GM21367 (cell line): ENCODE data around the gene POLR2J2.
"Not testable (repeated sequence)": the region's sequence is repeated elsewhere in the genome, so short reads cannot be mapped to it uniquely, and the experiment has no call there.

Experiments used
- ATAC-seq: cut with Tn5 transposase; IDR thresholded peaks from one replicate; pipeline ENCODE4 v1.9.1; 2021; ENCODE audit not compliant: unreplicated experiment

Gene POLR2J2

DNA sequence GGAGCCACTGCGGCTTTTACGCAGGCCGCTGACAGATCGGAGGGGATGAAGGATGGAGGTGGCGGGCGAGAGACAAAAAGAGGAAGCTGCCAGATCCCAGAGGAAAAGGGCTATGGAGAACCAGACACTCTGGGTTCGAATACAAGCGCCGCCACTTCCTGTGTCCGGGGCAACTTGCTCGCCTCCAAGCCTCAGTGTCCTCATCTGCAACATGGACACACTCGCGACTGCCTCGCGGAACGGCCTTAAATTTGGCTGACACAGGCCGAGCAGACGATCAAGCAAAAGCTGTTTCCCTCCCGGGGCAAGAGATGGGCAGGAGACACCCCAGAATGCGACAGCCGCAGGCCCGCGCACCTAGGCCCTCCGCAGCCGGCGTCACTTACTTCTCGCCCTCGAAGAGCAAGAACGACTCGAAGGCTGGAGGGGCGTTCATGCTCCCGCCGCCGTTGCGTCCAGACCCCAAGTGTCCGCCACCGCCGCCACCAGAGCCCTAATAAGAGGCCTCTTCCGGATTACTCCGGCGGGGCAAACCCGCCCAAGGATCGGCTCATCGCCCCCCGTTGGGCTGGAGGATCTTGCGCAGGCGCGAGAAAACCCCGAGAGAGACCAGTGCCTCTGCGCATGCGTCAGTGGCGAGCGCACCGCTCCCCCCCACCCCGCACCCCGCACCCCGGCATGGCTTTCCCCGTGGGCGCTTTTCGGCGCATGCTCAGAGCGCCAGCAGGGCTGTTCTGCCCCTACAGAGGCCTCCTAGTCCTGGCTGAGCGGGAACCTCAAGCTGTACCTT, at the start of gene POLR2J2:
Gene POLR2J2 (minus strand): TSS at position 498 of the 790 bp plus-strand sequence. CDS start 62 bp downstream, at position 436.
- ATAC-seq, result peak; percentile 50

DNA sequence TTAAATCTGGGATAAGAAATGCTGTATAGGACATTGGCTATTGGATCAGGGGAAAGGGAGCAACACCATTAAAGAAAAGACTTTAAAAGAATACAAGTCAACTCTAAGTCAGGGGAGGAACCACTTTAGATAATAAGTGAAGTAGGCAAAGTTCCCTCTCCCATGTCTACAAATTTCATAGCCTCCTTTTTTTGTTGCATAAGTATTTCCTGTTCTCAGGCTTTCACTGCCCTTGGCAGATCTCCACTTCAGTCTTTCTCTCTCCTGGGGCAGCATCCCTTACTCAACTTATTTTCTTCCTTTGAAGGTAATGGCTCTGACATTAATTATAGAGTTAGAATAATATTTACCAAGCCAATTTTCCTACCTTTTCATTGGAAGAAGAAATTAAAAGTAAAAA, 47.0 kb upstream of the POLR2J2 start:
- not testable (repeated sequence) for ATAC-seq

DNA sequence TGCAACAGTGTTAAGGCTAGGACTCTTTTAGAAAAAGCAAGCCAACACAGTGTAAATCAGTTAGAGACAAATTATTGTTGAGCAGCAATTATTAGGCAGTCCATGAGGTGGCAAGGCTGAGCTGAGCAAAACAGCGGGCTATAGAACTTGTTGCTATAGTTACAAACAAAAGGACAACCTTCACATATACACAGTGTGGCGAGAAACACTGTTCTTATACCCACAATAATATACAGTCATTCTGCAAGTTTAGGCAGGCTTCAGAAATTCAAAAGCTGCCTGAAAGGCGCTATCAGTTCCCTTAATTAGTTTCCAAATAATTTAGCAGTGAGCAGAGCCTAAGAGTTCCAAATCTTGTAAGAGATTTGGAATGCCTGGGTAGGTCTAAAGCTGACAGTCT, 44.3 kb upstream of the POLR2J2 start:
- ATAC-seq, result peak; percentile 36

DNA sequence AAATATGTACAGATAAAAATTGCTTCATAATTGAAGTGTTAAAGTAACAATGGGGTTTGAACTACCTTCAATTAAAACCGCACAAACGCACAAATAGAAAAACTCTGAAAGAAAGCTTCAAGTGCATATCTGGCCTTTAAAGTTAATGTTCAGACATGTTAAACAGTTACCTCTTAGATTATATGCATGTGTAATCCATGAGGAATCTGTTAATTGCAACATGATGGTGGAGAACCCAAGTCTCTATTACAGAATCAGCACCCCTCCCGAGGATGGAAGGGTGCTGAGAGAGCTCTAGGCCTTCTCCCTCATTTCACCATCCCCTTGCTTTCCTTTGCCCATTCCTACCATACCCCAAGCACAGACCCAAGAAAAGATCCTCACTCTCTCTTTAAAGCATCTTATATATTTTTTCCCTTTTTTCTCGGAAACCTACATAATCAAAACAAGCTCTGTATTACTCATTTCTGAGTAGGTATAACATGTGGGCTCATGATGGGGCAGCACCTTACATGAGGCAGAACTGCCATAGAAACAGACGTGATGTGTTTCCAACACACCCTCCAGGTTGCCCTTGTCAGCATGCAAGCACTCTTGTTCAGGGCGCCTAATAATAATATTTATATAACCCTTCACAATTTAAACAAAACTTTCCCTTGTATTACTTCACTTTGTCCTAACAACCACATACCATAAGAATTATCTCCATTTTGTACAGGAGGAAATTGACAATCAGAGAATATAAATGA, 43.5 kb upstream of the POLR2J2 start:
- not testable (repeated sequence) for ATAC-seq

DNA sequence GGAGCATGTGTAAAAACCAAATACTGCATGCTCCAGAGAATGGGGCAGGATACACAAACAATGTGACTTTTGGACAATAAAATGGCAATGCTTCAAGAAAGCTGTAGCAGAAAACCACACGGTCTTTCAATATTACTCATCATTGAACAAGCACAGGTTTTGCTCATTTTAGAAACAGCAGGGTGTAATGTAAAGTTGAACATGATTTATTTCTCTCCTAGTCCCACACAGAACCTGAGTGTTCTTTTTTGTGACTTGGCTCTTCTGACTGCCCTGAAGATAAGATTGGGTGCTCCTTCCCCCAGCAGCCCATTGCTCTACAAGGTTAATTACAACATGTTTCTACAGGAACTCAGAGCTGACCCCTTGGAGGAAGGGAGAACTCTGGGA, 42.2 kb upstream of the POLR2J2 start:
- peak; percentile 62 for ATAC-seq

DNA sequence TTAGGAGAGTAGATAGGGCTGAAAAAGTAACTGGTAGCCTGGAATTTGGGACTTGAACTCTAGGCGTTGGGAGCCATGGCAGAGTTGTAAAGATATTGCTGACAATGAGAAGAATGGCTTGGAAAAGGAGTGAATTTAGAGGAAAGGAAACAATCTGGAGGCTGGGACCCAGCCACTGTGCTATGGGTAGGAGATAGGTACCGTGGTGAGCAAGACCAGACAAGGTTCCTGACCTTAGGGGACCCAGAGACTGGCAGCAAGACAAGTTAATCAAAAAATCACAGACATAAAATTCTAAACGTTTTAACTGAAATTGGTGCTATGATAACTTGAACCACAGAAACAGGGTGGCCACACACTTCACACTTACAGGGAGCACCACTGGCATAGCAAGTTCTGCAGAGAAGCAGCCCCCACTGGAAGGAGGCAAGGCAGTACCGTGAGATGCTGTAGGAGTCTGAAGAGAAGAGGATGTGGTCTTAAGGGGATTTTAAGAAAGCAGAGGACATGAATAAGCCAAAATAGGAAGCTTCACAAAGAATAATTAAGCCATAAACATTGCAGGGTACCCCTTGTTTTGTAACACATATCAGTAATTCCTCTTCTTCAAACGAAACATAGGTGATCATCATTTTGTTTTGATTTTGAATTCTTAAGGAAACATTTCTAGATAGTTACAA, 41.7 kb upstream of the POLR2J2 start:
- ATAC-seq, result peak; percentile 70

DNA sequence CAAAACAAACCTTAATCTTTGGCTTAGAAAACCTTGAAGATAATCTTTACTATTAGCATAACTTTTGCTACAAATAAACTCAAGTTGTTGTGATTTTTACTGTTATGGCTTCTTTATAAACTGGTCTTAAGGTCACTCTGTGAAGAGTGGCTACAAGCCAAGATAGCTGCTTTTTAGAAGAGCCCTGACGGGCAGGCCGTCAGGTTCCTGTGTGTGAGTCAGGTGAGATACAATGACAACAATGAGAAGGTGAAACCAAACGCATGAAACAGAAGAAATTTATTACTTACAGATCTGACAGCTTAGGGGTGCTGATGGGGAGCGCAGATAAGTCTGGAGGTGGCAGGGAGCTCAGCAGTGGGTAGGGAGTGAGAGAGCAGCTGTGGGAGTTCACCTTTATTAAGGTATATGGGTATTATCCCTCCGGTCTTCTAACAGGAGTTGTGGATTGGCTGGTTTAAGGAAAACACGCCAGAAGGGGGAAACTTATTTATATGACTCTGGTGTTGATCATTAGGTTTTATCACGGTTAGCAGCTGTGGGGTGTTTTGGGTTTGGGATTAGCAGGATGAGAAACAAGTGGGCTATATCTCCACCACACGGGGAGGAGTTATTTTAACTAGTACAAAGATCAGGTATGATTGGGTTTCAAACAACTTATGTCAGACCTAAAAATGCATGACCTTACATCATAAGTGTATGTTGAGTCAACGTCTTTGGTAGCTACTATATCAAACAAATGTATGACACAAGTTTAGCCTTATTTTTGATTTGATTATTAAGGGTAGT, 27.7 kb upstream of the POLR2J2 start:
- not testable (repeated sequence) for ATAC-seq

DNA sequence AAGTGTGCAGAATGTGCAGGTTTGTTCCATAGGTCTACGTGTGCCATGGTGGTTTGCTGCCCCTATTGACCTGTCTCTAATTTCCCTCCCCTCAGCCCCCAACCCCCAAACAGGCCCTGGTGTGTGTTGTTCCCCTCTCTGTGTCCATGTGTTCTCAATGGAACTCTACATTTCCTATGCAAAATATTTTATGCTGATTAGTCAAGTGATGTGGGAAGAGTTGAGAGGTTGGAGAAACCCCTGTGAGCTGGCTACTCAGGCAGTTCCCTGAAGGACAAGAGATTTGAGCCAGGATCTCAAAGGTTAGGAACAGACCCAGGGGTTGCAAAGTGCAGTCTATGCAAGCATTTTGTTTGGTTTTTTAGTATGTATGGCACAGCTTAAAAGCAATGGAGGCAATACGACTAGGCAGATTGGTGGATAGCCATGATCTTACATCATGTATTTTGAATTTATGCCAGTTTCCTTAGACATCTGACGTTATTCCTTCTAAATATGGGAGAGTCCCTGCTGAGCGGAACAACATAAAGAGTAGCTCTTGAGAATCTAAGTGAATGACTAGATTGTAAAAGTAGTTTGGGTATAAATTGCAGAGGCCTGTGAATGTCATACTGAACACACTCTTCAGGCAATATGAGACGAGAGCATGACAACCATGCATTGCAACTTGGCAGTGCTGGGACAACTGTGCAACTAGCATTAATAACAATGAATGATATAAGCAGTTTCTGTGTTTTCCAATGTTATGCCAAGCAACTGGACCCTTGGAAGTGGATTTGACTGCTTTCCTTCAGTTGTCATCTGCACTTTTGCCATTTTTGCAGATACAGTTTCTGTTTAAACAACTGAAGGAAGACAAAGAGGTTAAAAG, 26.4 kb upstream of the POLR2J2 start:
- ATAC-seq, result not testable (repeated sequence)

DNA sequence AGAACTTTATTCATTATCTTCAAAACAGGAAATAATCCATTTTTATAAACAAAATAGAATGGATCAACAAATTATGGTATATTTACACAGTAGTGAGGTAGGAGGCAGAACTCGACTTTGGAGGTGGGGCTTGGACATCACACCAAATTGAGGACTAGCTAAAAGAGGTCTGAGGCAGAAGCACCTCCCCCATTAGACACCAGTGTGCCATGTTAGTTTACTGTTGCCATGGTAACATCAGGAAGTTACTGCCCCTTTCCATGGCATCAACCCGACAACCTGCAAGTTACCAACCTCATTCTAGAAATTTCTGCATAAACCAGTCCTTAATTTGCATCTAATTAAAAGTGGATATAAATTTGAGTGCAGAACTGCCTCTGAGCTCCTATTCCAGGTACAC, 24.5 kb upstream of the POLR2J2 start:
- not testable (repeated sequence) for ATAC-seq

DNA sequence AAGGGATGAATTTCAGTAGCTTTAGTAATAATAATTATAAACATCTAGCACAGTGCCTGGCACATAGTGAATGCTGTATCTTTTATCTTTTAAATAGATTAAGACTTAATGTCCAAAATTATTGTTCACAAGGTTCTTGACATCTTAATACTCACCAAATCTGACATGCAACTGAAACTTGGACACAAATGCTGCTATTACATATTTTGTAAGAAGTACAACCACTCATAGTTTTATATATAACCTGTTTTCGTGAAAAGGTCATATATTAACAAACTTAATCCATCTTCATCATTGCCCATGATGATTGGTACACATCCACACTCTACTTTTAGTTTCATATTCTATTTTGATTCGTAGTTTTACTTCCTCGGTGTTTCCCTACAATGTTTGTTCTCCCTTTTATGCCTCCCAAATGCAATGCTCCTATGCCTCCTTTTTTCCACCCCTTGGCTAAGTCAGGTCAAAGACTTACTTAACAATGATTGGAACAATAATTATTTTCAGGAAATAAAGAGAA, 23.6 kb upstream of the POLR2J2 start:
- not testable (repeated sequence) for ATAC-seq

DNA sequence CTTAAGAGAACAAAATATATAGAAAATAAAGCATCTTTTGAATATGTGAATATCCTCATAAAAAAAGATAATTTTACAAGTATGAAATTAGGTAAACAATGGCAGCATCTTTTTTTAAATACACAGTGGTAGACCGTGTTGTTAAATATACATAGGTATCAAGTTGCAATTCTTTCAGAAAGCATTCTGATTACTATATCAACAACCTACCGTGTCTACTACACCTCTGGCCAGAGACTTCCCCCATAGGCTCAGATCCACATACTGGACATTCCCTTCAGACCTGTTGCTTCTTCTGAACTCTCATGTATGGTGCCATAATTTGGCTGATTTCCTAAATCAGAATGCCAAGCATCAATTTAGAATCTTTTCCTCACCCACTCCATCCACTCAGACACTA, 22.5 kb upstream of the POLR2J2 start:
- not testable (repeated sequence) for ATAC-seq

DNA sequence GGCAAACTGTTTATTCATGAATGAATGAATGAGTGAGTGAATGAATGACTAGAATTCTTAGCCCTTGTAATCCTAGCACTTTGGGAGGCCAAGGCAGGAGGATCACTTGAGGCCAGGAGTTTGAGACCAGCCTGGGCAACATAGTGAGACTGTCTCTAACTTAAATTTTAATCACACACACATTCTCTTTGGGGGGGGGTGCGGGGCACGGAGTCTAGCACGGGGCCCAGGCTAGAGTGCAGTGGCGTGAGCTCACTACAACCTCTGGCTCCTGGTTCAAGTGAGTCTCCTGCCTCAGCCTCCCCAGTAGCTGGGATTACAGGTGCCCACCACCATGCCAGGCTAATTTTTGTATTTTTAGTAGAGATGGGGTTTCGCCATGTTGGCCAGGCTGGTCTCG, 19.1 kb upstream of the POLR2J2 start:
- not testable (repeated sequence) for ATAC-seq

DNA sequence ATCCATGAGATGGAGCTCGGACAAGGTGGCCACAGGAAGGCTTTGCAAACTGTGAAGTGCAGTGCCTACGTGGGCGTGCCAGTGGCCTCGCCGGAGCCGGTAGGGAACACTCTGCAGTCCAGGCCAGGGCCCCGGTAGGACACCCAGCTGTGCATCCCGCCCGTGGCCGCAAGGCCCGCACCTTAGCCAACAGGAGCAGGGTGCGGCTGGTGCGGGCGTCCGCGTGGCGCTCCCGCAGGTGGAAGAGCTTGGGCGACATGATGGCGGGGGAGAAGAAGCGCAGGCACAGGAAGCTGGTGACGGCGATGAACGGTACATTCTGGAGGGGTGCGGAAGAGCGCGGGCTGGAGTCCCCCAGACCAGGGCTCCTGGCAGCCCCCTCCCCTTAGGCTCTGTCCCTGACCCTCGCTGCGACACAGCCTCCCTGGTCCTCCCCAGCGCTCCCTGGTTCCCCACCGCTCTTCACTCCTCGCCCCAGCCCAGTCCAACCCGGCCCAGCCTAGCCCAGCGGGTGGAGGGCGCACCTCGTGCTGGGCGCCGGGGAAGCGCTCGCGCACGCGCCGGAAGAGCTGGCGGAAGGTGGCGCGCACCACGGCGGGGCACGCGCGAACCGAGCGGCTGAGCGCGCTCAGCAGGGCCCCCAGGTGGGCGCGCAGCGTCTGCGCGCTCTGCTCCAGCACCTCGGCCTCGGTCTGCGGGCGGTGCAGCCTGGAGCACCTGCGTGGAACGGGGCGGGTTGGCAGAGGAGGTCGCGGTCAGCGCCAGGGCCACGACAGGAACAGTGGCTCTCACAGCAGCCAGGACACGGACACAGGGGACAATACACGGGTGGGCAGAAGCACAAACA, 18.2 kb upstream of the POLR2J2 start:
- peak; percentile 54 for ATAC-seq

DNA sequence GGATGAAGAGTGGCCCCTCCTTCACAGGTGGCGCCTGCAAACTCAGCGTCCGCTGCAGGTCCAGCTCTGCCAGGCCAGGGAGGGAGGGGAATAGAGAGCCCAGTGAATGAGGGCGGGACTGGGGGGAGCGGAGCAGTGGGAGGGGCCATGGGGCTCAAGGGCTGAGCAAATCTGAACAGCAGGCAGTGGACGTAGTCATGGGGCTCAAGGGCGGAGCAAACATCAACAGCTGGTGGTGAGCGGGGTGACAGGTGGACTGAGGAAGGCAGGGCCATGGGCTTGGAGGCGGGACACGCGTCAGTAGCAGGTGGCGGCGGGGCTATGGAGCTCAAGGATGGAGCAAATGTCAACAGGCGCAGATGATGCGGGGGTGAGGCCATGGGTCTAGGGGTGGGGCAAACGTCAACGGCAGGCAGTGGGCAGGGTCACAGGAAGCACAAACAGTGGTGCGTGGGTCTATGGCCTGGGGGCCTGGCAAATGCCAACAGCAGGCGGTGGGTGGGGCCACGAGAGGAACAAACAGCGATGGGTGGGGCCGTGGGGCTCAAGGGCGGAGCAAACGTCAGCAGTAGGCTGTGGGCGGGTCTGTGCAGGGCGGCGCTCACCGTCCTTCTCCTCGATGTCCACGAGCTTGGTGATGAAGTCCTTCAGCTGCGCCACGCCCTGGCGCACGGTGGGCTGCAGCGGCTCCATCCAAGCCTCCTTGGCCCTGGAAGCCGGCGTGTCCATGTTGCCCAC, 17.0 kb upstream of the POLR2J2 start:
- ATAC-seq, result peak; percentile 75

DNA sequence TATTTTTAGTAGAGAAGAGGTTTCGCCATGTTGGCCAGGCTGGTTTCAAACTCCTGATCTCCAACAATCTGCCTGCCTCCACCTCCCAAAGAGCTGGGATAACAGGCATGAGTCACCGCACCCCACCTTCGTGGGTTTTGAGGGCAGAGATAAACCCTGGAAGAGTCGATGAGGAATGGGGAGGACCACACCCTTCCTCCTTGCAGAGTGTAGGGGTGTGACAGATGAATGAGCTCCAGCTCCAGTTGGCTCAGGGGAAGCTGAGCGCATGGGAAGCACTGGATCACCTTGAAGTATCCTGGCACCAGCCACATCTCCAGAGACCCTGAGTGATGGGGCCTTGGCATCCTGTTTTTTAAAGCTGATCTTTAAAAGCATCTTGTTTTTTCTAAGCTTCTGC, 11.1 kb upstream of the POLR2J2 start:
- not testable (repeated sequence) for ATAC-seq

DNA sequence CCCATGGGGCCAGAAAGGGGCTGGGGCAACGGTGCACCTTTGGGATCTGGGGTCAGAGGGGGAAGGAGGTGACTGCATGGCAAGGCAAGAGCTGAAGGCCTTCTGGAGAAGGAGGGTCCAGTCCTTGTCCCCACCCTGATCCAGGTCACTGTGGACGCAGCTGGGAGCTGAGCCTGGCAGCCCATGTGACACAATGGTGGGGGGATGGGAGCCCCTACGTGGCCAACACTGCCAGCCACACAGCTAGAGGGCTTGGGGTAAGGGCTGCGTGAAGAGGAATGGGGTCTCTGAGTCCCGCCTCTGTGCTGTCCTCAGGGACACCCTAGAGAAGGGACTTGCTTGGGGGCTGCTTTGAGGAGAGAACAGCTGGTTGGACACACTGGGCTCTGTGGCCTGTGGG, 9.3 kb upstream of the POLR2J2 start:
- ATAC-seq, result not testable (repeated sequence)

DNA sequence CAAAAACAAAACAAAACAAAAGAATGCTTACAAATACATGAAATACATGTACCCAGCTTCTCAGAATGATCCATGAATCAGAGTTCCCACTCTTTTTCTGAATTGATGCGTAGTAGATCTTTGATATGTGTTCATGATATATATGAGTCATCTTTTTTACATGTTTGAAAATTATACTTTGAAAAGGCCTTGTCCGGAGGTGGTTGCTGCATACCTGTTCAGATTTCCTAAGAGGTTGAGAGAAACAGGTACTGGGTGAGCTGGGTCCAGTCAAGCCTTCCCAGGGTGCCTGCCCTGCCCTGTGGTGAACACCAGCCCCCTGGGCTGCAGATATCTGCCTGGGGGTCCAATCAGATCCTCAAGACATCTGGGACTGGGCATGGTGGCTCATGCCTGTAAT, 4.1 kb upstream of the POLR2J2 start:
- ATAC-seq, result not testable (repeated sequence)

DNA sequence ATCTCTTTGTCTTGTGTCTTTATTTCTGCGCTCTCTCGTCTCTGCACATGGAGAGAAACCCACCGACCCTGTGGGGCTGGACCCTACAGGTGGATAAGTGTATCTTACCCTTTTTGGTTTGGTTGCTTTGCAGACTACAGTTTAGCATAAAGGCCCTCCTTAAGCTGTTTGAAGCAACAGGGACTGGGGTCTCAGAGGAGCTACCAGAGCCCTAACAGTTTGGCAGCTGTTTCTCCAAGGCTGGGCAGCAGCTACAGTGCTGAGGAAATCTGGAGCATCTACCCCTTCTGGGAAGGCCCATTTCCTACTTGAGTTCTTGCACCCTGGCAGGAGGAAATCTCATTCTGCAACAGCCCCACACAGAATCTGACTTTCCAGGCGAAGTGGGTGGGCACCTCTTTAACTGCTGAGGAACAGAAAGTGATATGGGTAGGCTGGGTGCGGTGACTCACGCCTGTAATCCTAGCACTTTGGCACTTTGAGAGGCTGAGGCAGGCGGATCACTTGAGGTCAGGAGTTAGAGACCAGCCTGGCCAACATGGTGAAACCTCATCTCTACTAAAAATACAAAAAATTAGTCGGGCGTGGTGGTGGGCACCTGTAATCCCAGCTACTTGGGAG, 2.1 kb upstream of the POLR2J2 start:
- not testable (repeated sequence) for ATAC-seq
